ENCODE results near the gene TPP1.

DNA sequence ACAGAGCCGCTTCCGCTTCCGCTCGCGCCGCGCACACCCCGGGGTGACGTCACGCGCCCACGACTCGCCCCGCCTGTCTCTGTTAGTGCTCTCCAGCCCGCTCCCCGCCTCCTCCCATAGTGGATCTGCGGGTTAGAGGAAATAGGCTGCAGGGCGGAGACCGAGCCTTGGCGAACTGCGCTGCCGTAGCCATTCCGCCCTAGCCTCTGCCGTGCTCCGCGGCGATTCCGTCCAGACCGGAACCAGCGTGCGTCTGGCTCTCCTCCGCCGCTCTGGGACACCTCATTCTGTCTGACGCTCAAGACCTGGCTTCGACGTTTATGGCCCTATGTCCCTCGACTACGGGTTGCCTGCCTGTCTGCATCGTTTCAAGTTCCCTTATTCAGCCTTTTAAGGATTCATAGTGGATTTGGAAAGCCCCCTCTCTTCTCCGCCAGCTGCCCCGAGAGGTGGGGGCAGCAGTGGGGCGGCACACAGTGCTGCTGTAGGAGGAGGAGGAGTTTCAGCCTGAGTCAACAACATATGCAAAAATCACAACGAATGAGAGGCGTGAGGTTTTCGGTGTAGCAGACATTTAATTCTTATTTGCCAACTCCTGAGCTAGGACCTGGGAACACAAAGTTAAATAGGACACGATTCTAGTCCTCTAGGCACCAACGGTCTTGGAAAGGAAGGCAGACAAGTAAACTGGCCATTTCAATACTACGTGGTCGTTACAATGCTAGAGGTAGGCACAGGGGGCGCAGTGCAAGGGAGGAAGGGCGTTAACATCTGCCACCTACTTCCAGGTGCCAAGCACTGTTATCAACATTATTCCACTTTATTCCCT is 6.8 kb downstream of the TPP1 start, which contains the start of gene TAF10:
- TF ChIP-seq POLR2A (IDR thresholded peaks at IDR 0.05; ENCODE audit: extremely low read depth, insufficient read length) = peak; percentile 86
- TF ChIP-seq, protein P1, sequence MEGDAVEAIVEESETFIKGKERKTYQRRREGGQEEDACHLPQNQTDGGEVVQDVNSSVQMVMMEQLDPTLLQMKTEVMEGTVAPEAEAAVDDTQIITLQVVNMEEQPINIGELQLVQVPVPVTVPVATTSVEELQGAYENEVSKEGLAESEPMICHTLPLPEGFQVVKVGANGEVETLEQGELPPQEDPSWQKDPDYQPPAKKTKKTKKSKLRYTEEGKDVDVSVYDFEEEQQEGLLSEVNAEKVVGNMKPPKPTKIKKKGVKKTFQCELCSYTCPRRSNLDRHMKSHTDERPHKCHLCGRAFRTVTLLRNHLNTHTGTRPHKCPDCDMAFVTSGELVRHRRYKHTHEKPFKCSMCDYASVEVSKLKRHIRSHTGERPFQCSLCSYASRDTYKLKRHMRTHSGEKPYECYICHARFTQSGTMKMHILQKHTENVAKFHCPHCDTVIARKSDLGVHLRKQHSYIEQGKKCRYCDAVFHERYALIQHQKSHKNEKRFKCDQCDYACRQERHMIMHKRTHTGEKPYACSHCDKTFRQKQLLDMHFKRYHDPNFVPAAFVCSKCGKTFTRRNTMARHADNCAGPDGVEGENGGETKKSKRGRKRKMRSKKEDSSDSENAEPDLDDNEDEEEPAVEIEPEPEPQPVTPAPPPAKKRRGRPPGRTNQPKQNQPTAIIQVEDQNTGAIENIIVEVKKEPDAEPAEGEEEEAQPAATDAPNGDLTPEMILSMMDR (IDR thresholded peaks at IDR 0.05; ENCODE audit: low read depth, low read length) = peak; percentile 61
- TF ChIP-seq, protein P2, sequence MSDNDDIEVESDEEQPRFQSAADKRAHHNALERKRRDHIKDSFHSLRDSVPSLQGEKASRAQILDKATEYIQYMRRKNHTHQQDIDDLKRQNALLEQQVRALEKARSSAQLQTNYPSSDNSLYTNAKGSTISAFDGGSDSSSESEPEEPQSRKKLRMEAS (IDR thresholded peaks at IDR 0.05; ENCODE audit: low read depth, low read length) = peak; percentile 69
- peak; percentile 59; the same call in 1 of the 2 replicates for TF ChIP-seq MYC (IDR thresholded peaks at IDR 0.05; ENCODE audit: low read depth, low read length)

Data from NB4 (cell line).